GM12873 (cell line): Measurements from ENCODE around the gene TIMD4.

ENCODE experiments used
- CTCF ChIP-seq: IDR thresholded peaks from 2 replicates; pipeline ENCODE4 v1.5.1; 2012; ENCODE audit warnings: low read depth, mild to moderate bottlenecking, moderate library complexity, low read length, control low read depth; ENCODE audit not compliant: insufficient read depth; ENCODE audit errors: missing control alignments

TIMD4 gene

GRCh38 chr5:156907667-156908066, 55.4 kb downstream of the TIMD4 start:
- no peak for TF ChIP-seq CTCF

- no peak for TF ChIP-seq CTCF
These were observed 56.2 kb downstream of the TIMD4 start for GRCh38 chr5:156906807-156907206.

- TF ChIP-seq CTCF, result no peak
These were observed 66.5 kb downstream of the TIMD4 start for GRCh38 chr5:156896546-156896945.

- TF ChIP-seq CTCF, result no peak
These were observed 69.5 kb downstream of the TIMD4 start for GRCh38 chr5:156893517-156893916.

GRCh38 chr5:156892864-156893263, 70.2 kb downstream of the TIMD4 start:
- no peak for TF ChIP-seq CTCF

GRCh38 chr5:156892223-156892622, 70.8 kb downstream of the TIMD4 start:
- TF ChIP-seq CTCF, result peak; percentile 31

GRCh38 chr5:156888520-156888919, 74.5 kb downstream of the TIMD4 start:
- TF ChIP-seq CTCF, result no peak
